SU-DHL-6 (cell line): ENCODE measurements around the gene FHL5.

Source experiments
- H2AFZ ChIP-seq: fragments of 200-600 bp; sonication (generic); 2 replicates; pipeline ENCODE4 v1.6.1; 2014; ENCODE audit warnings: low read depth, mild to moderate bottlenecking, moderate library complexity, mixed read lengths, antibody characterized with exemption, low read length; ENCODE audit not compliant: severe bottlenecking
- H3F3A ChIP-seq: fragments of 200-600 bp; shearing (Covaris generic); 2 replicates; pipeline ENCODE4 v1.6.0; 2016; ENCODE audit warnings: antibody characterized with exemption, mild to moderate bottlenecking; ENCODE audit not compliant: insufficient read depth
- H3K27ac ChIP-seq: fragments of 200-600 bp; sonication (generic); 2 replicates; pipeline ENCODE4 v1.5.1; 2016; ENCODE audit warnings: low read depth, mild to moderate bottlenecking, low read length, moderate library complexity, mixed read lengths
- H3K27me3 ChIP-seq: fragments of 200-600 bp; sonication (generic), shearing (Covaris generic); 2 replicates; pipeline ENCODE4 v1.6.0; 2014; ENCODE audit warnings: mild to moderate bottlenecking, low read length
- H3K36me3 ChIP-seq: fragments of 200-600 bp; sonication (generic); 2 replicates; pipeline ENCODE4 v1.6.1; 2014; ENCODE audit warnings: mild to moderate bottlenecking, low read length, mixed read lengths
- H3K4me2 ChIP-seq: fragments of 300-600, 200-600 bp; shearing (Covaris generic), sonication (generic); 2 replicates; pipeline ENCODE4 v1.6.0; 2014; ENCODE audit warnings: low read length, low read depth, mild to moderate bottlenecking; ENCODE audit not compliant: poor library complexity, severe bottlenecking
- H3K4me3 ChIP-seq: fragments of 200-600 bp; sonication (generic); 2 replicates; pipeline ENCODE4 v1.5.1; 2014; ENCODE audit warnings: antibody characterized with exemption, low read length, mild to moderate bottlenecking, mixed read lengths; ENCODE audit not compliant: insufficient read depth, poor library complexity, severe bottlenecking
- H3K79me2 ChIP-seq: fragments of 200-600 bp; sonication (generic); 2 replicates; pipeline ENCODE4 v1.6.1; 2014; ENCODE audit warnings: mild to moderate bottlenecking, low read length, moderate library complexity; ENCODE audit not compliant: insufficient read depth
- H3K9ac ChIP-seq: fragments of 200-600 bp; sonication (generic); 2 replicates; pipeline ENCODE4 v1.7.0; 2014; ENCODE audit warnings: mild to moderate bottlenecking, low read length
- H3K9me2 ChIP-seq: fragments of 200-600 bp; sonication (generic); replicated peaks from 2 replicates; pipeline ENCODE4 v1.6.1; 2014; ENCODE audit warnings: low read length; ENCODE audit not compliant: insufficient read depth
- H3K9me3 ChIP-seq: fragments of 200-600 bp; sonication (generic); 2 replicates; pipeline ENCODE4 v1.6.1; 2014; ENCODE audit warnings: low read length, mixed read lengths; ENCODE audit not compliant: insufficient read depth
- H4K20me1 ChIP-seq: fragments of 200-600 bp; sonication (generic); 2 replicates; pipeline ENCODE4 v1.6.1; 2014; ENCODE audit warnings: low read depth, mild to moderate bottlenecking, antibody characterized with exemption, low read length, moderate library complexity, mixed read lengths
- EZH2phosphoT487 ChIP-seq: fragments of 200-600 bp; sonication (generic), shearing (Covaris generic); conservative IDR thresholded peaks from 2 replicates; pipeline ENCODE4 v1.6.1; 2018; ENCODE audit warnings: mild to moderate bottlenecking, antibody characterized with exemption, low read length, moderate library complexity, mixed read lengths
- TF ChIP-seq, protein P1 (sequence below): fragments of 200-600 bp; sonication (generic); IDR thresholded peaks from one replicate; pipeline ENCODE4 v1.5.1; 2017; ENCODE audit warnings: antibody characterized with exemption, mild to moderate bottlenecking, low read length, moderate library complexity; ENCODE audit not compliant: insufficient read depth, poor library complexity, severe bottlenecking

The FHL5 gene

DNA sequence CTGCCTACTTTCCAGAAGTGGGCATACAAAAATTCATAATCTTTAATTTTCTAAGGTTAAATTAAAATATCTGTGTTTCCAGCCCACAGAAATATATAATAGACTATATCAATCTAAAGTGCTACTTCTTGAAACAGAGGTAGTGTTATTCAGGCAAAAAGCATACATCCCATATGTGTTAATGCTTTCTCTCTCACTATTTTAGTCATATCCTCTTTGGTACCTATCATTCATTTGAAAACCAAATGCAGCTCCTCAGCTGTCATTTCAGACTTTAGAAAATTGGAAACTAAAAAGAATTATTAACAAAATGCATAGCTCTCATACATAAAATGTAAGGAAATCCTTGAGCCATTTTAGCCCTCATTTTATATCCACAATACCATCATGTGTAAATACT lies 925 bp downstream of the FHL5 start:
- Histone ChIP-seq H2AFZ (no peak overlapping the region), H3K9me3 (no peaks in the 10 kb centered on the region), H3K79me2 (no peaks in the 10 kb centered on the region), H4K20me1 (no peaks in the 10 kb centered on the region), H3K9ac (no peak overlapping the region), H3F3A (no peaks in the 10 kb centered on the region), H3K9me2 (no peaks in the 10 kb centered on the region), H3K4me2 (no peak overlapping the region), H3K4me3 (no peak overlapping the region), H3K36me3 (no peaks in the 10 kb centered on the region), H3K27ac (no peak overlapping the region), H3K27me3 (no peaks in the 10 kb centered on the region)
- no peak for TF ChIP-seq EZH2phosphoT487
- TF ChIP-seq, protein P1, sequence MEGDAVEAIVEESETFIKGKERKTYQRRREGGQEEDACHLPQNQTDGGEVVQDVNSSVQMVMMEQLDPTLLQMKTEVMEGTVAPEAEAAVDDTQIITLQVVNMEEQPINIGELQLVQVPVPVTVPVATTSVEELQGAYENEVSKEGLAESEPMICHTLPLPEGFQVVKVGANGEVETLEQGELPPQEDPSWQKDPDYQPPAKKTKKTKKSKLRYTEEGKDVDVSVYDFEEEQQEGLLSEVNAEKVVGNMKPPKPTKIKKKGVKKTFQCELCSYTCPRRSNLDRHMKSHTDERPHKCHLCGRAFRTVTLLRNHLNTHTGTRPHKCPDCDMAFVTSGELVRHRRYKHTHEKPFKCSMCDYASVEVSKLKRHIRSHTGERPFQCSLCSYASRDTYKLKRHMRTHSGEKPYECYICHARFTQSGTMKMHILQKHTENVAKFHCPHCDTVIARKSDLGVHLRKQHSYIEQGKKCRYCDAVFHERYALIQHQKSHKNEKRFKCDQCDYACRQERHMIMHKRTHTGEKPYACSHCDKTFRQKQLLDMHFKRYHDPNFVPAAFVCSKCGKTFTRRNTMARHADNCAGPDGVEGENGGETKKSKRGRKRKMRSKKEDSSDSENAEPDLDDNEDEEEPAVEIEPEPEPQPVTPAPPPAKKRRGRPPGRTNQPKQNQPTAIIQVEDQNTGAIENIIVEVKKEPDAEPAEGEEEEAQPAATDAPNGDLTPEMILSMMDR = no peak

DNA sequence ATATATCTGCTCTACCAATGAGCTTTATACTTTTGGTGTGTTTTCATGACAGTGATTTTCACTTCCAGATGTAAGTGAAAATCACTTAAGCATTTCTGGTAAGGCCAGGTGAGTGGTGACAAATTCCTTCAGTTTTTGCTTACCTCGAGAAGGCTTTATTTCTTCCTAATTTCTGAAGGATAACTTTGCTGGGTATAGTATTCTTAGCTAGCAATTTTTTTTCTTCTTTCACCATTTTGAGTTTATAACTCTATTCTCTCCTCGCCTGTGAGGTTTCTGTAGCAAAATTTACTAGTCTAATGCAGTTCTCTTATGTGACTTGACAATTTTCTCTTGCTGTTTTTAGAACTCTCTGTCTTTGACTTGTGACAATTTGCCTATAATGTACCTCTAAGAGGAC lies 7.1 kb downstream of the FHL5 start:
- TF ChIP-seq, protein P1 = no peak
- TF ChIP-seq EZH2phosphoT487 = no peak
- Histone ChIP-seq H3K9me2 (no peaks in the 10 kb centered on the region), H3K27me3 (no peaks in the 10 kb centered on the region), H3K36me3 (no peaks in the 10 kb centered on the region), H2AFZ (no peak overlapping the region), H3K4me2 (no peak overlapping the region), H3K79me2 (no peaks in the 10 kb centered on the region), H4K20me1 (no peaks in the 10 kb centered on the region), H3K9me3 (peaks cover 10% of the 10 kb centered on the region; the same call in 1 of the 2 replicates), H3K9ac (no peak overlapping the region), H3F3A (no peaks in the 10 kb centered on the region), H3K4me3 (no peak overlapping the region), H3K27ac (no peak overlapping the region)

DNA sequence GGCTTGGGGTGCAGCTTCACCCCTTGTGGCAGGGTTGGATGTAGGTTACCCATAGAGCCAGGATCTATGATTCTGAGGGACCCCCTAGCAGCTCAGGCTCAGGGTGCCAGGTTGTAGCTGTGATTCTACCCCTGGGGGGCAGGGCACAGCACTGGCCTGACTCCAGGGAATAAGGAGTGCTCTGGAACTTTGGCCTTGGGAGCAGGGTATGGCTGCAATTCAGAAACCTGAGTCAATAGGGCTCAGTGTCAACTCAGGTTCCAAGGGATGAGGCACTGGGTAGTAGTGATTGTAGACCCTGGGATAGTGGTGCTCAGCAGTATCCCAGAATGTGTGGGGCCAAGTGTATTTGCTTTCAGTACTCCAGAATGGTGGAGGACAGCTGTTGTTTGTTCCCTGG lies 8.6 kb downstream of the FHL5 start:
- Histone ChIP-seq H3K27me3 (no peaks in the 10 kb centered on the region), H3K36me3 (no peaks in the 10 kb centered on the region), H3K9me3 (peaks cover 10% of the 10 kb centered on the region; the same call in 1 of the 2 replicates), H3K9me2 (no peaks in the 10 kb centered on the region), H3F3A (no peaks in the 10 kb centered on the region), H3K4me3 (no peak overlapping the region), H3K9ac (no peak overlapping the region), H4K20me1 (no peaks in the 10 kb centered on the region), H3K4me2 (no peak overlapping the region), H3K79me2 (no peaks in the 10 kb centered on the region), H2AFZ (no peak overlapping the region), H3K27ac (no peak overlapping the region)
- TF ChIP-seq, protein P1 = no peak
- no peak for TF ChIP-seq EZH2phosphoT487
